Cardiac fibroblast (primary cell): ENCODE measurements around the gene HMGN4.
"Not testable (repeated sequence)": the region's sequence is repeated elsewhere in the genome, so short reads cannot be mapped to it uniquely, and the experiment has no call there.

Experiments
- DNase-seq, 2 donors: peaks; one replicate each; pipeline versions ENCODE4 v3.0.0 to v3.0.0-alpha.2; 2010; ENCODE audit warnings: low read depth in 2 of 2
- H3K4me3 ChIP-seq, 2 donors: replicated peaks in 1 of 2; 1 replicate in 1 of 2; 2 replicates in 1 of 2; pipeline ENCODE4 v1.5.1; 2011; ENCODE audit warnings: low read depth in 2 of 2, low read length in 2 of 2, mild to moderate bottlenecking in 2 of 2, moderate library complexity in 1 of 2
- TF ChIP-seq, protein P1 (sequence below): IDR thresholded peaks from one replicate; pipeline ENCODE4 v1.5.1; 2011; ENCODE audit warnings: low read depth, mild to moderate bottlenecking, low read length, inconsistent platforms

HMGN4 gene

DNA sequence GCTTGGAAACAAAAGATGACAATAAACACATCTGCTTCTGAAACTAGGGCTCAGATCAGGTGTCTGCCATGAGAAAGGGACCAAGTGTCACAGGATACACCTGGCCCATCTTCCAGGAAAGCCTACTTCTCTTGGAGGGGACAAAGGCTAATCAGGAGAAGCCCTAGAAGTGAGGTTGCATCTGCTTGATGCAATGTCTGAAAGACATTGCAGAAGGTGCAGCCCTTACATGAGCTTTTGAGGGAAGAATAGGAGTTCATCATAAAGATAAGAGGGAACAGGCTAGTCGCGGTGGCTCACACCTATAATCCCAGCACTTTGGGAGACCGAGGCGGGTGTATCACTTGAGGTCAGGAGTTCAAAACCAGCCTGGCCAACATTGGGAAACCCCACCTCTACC, 40.6 kb upstream of the HMGN4 start:
- TF ChIP-seq, protein P1, sequence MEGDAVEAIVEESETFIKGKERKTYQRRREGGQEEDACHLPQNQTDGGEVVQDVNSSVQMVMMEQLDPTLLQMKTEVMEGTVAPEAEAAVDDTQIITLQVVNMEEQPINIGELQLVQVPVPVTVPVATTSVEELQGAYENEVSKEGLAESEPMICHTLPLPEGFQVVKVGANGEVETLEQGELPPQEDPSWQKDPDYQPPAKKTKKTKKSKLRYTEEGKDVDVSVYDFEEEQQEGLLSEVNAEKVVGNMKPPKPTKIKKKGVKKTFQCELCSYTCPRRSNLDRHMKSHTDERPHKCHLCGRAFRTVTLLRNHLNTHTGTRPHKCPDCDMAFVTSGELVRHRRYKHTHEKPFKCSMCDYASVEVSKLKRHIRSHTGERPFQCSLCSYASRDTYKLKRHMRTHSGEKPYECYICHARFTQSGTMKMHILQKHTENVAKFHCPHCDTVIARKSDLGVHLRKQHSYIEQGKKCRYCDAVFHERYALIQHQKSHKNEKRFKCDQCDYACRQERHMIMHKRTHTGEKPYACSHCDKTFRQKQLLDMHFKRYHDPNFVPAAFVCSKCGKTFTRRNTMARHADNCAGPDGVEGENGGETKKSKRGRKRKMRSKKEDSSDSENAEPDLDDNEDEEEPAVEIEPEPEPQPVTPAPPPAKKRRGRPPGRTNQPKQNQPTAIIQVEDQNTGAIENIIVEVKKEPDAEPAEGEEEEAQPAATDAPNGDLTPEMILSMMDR, result no peak
- DNase-seq, result no peak
- no peak overlapping the region for H3K4me3 ChIP-seq

DNA sequence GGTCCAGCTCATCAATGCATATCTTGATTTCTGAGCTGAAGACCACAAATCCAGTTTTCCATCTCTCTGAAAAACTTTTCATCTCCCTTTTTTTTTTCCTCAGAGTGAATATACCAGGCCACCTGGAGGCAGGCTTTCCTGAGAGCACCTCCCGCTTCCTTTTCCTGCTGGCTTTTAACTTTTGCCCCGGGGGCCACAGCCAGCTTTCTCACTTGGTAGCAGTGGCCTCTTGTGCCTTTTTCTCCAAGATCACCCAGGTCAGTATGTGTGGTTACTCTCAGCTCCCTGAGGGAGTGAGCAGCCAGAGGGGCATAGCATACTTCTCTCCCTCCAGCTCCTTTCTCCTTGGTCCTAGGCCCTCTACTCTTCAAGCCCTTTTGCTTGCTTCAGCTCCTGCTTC, 38.1 kb upstream of the HMGN4 start, which contains the start of gene BTN1A1:
BTN1A1 (plus strand) TSS at position 202 of the 400 bp plus-strand sequence. CDS start 984 bp downstream, outside the sequence.
- no peak within 1 kb of the TSS for H3K4me3 ChIP-seq
- DNase-seq, result no peak
- TF ChIP-seq, protein P1, result no peak

DNA sequence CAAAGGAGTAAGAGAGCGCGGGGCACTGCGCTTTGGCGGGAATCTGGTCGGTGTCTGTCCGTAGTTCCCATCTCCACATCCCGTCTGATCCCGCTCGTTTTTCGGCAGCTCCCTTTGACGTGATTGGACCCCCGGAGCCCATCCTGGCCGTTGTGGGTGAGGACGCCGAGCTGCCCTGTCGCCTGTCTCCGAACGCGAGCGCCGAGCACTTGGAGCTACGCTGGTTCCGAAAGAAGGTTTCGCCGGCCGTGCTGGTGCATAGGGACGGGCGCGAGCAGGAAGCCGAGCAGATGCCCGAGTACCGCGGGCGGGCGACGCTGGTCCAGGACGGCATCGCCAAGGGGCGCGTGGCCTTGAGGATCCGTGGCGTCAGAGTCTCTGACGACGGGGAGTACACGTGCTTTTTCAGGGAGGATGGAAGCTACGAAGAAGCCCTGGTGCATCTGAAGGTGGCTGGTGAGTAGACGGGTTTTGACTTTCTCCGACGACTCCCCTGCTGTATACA, 36.6 kb upstream of the HMGN4 start:
- peak; percentile 16 to 19 for DNase-seq
- H3K4me3 ChIP-seq, result peak overlapping the region; percentile 29 to 41
- TF ChIP-seq, protein P1, result no peak

DNA sequence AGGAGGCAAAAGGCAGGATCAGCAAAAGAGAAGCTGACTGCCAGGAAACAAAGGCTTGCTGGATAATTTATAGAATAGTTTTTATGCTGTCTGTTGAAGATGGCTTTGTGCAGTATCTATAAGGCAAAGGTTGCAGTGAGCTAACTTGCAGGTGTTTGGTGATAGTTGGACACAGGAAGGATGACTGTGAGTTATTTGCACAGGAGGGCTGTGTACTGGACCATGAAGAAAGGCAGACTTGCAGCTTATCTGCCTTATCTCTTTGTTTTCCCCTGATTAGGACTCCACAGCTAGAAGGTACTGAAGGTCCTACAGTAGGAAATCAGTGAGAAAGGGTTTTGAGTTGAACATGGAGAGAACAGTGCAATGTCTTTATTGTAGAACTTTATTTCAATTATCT, 36.0 kb upstream of the HMGN4 start:
- TF ChIP-seq, protein P1, result no peak
- no peak for DNase-seq
- H3K4me3 ChIP-seq, result no peak overlapping the region

DNA sequence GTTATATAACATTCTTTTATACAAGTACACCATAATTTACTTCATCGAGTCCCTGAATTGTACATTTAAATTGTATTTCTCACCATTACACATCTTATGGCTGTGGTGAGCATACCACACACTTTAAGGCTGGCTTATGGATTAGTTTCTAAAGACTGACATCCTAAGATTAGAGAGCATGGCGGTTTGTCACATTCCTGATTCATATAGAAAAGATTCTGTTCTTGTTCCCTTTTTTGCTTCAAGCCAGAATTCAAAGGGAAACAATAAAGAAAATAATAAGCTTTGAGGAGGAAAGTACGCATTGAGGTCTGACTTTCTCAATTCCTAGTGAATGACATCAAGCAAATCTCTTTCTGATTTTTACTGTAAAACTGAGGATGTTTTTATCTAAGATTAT, 35.5 kb upstream of the HMGN4 start:
- TF ChIP-seq, protein P1, result no peak
- DNase-seq, result no peak
- no peak overlapping the region for H3K4me3 ChIP-seq

DNA sequence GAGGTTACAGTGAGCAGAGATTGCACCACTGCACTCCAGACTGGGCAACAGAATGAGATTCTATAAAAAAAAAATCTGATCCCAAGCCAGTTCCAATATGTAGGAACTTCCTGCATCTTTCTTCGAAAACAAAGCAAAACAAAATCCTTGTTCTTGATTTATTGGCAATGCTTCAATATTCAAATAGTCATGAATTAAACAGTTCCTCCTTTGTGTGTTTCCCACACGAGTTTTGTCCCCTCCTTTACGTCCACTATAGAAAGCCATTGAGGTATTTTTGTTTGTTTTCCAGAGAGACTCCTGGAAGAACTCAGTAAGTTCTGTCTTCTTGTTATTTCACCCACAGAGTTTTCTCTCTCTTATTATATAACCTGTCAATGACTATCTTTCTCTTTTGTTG, 30.5 kb upstream of the HMGN4 start:
- TF ChIP-seq, protein P1, result no peak
- no peak overlapping the region for H3K4me3 ChIP-seq
- DNase-seq, result no peak

DNA sequence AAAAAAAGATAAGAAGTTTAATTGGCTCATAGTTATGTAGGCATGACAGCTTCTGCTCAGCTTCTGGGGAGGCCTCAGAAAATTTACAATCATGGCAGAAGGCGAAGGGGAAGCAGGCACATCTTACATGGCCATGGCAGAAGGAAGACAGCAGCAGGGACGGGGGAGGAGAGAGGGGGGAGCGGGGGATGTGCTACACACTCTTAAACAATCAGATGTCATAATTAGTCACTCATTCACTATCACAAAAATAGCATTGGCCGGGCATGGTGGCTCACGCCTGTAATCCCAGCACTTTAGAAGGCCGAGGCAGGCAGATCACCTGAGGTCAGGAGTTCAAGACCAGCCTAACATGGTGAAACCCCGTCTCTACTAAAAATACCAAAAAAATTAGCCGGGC, 27.1 kb upstream of the HMGN4 start:
- not testable (repeated sequence) for H3K4me3 ChIP-seq
- DNase-seq, result peak in 1 of 2 donors; percentile 20
